Sigmoid colon (tissue), 7 donors: ENCODE data around the gene RTN4. TPM values are rescaled to one million over a fixed set of nuclear protein-coding genes. Genes with fewer than 3 reads are reported as not detected.

ENCODE experiments used
- DNase-seq: peaks from one replicate; pipeline ENCODE4 v3.0.0-alpha.2; 2019
- H3K27ac ChIP-seq, 4 donors: fragments of 200-600 bp; sonication (generic); one replicate each; pipeline ENCODE4 v1.5.1; 2016 to 2019; ENCODE audit warnings: mild to moderate bottlenecking in 1 of 4
- H3K27me3 ChIP-seq, 3 donors: fragments of 200-600 bp; sonication (generic); one replicate each; pipeline ENCODE4 v1.5.1; 2019; ENCODE audit warnings: mild to moderate bottlenecking in 1 of 3
- H3K36me3 ChIP-seq, 4 donors: fragments of 200-600 bp; sonication (generic); one replicate each; pipeline ENCODE4 v1.5.1; 2016 to 2019
- H3K4me1 ChIP-seq, 4 donors: fragments of 200-600 bp; sonication (generic); one replicate each; pipeline ENCODE4 v1.5.1; 2017 to 2019
- H3K4me3 ChIP-seq, 4 donors: fragments of 200-600 bp; sonication (generic); one replicate each; pipeline ENCODE4 v1.5.1; 2017 to 2019; ENCODE audit warnings: mild to moderate bottlenecking in 2 of 4, moderate library complexity in 1 of 4
- H3K9me3 ChIP-seq, 4 donors: fragments of 200-600 bp in 3 of 4; sonication (generic) in 3 of 4; one replicate each; pipeline versions ENCODE4 v1.5.1 to v1.6.1; 2013 to 2019
- EP300 ChIP-seq, 4 donors: sonication (generic); formaldehyde crosslinking; IDR thresholded peaks; one replicate each; pipeline ENCODE4 v1.6.1; 2017; ENCODE audit warnings: antibody characterized with exemption in 4 of 4
- POLR2A ChIP-seq, 2 donors: fragments of 450-650 bp; IDR thresholded peaks; one replicate each; pipeline ENCODE4 v1.6.1; 2016; ENCODE audit warnings: antibody characterized with exemption in 2 of 2, mild to moderate bottlenecking in 2 of 2, moderate library complexity in 2 of 2
- POLR2AphosphoS5 ChIP-seq, 4 donors: sonication (generic); formaldehyde crosslinking; IDR thresholded peaks; one replicate each; pipeline ENCODE4 v1.6.1; 2017; ENCODE audit warnings: antibody characterized with exemption in 4 of 4
- WGBS, 2 donors: extraction: QIAGEN DNeasy Blood & Tissue Kit; methylation state at CpG; one replicate each; pipeline ENCODE4 v1.1.7; 2013; 5-methylcytosine and 5-hydroxymethylcytosine counted together
- intact Hi-C: fragments of 100-400 bp; cut with DNase I; formaldehyde crosslinking; loops from one replicate; pipeline ENCODE4 v1.15.1; 2023
- polyA plus RNA-seq, 3 donors: library from polyadenylated mRNA; stranded (reverse); fragments of 200-250 nt; gene quantifications; one replicate each; pipeline ENCODE4 v1.2.3, GENCODE V29; 2013
- total RNA-seq, 4 donors: library from RNA; depleted of rRNA; stranded (reverse); fragments of >200 nt; gene quantifications; one replicate each; pipeline ENCODE4 v1.1.0, GENCODE V29; 2016
- TF ChIP-seq, protein P1 (sequence below), 4 experiments: fragments of 450-650 bp in 3 of 4; fragments of 200-600 bp in 1 of 4; IDR thresholded peaks; one replicate each; pipeline ENCODE4 v1.5.1; 2016 to 2019; ENCODE audit warnings: antibody characterized with exemption in 4 of 4, mild to moderate bottlenecking in 3 of 4, moderate library complexity in 2 of 4
- donor health status: healthy with polysubstance abuse.
- donor health status: Bipolar disorder and iron deficiency.
- donor health status: healthy.

Gene RTN4
- total and polyA plus RNA-seq, 7 donors = 54.1 to 264 (median 153) TPM

DNA sequence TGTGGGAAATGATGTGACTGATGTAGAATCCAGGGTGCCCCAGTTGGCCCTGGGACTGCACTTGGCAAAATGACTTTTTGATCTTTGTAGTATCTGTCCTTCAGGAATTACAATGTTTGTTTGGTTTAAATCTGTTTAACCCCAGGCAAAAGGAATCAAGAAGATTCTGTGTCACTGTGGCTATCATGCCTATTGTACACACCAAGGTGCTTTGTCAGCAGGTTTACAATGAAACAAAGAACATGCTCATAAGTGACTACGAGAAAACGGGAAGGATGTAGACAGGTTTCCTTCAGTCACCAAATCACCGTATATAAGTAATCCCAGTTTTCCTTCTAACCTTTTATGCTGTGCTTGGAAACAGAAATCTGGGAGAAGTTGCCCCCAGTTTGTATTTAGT, 109.5 kb downstream of the RTN4 start:
- H3K27ac ChIP-seq = no peak overlapping the region
- H3K27me3 ChIP-seq = no peaks in the 10 kb centered on the region
- TF ChIP-seq EP300 (IDR thresholded peaks at IDR 0.05) (no peak), POLR2AphosphoS5 (IDR thresholded peaks at IDR 0.05) (no peak), POLR2A (IDR thresholded peaks at IDR 0.05) (no peak)
- TF ChIP-seq, protein P1, sequence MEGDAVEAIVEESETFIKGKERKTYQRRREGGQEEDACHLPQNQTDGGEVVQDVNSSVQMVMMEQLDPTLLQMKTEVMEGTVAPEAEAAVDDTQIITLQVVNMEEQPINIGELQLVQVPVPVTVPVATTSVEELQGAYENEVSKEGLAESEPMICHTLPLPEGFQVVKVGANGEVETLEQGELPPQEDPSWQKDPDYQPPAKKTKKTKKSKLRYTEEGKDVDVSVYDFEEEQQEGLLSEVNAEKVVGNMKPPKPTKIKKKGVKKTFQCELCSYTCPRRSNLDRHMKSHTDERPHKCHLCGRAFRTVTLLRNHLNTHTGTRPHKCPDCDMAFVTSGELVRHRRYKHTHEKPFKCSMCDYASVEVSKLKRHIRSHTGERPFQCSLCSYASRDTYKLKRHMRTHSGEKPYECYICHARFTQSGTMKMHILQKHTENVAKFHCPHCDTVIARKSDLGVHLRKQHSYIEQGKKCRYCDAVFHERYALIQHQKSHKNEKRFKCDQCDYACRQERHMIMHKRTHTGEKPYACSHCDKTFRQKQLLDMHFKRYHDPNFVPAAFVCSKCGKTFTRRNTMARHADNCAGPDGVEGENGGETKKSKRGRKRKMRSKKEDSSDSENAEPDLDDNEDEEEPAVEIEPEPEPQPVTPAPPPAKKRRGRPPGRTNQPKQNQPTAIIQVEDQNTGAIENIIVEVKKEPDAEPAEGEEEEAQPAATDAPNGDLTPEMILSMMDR (IDR thresholded peaks at IDR 0.05) = no peak
- DNase-seq = no peak
- H3K36me3 ChIP-seq = no peaks in the 10 kb centered on the region
- peaks cover 0 to 6% (median 2%) of the 10 kb centered on the region in 4 donors for H3K9me3 ChIP-seq
- 77 to 80% methylated on average over 3 of the region's 3 CpGs for WGBS, 2 donors
- H3K4me1 ChIP-seq = peaks cover 0 to 2% (median 0%) of the 10 kb centered on the region in 4 donors
- no peak overlapping the region for H3K4me3 ChIP-seq
- intact Hi-C loops = no loop called here

DNA sequence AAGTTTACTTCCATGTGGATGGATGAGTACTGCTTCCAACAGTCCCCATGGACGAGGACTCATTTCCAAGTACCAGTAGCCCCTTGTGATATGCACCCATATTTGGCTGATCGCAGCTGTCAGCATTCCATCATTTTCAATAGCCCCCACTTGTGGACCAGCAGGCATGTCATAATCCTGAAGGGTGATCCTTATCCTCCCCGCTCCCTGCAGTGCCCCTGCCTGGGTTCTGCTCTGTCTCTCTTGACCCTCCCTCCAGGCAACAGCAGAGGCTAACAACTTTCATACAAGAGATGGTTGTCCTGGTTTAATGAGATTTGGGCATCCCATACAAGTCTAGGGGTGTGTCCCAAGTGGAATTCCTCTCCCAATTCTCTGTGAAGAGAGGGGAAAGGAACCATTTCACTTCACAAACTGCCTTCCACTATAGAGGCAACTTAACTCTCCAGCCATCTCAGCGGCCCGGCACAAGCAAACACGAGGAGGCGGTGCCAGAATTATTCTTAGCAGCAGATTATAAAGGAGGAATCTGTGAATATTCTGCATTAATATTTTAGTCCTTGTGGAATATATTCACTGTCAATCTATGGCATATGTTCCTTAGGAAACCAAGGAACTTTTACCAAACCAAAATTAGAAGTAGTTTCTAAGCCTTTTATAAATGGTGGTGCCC, 110.7 kb downstream of the RTN4 start:
- Histone ChIP-seq H3K27ac (no peak overlapping the region), H3K27me3 (no peaks in the 10 kb centered on the region), H3K9me3 (peaks cover 0 to 6% (median 2%) of the 10 kb centered on the region in 4 donors), H3K36me3 (no peaks in the 10 kb centered on the region), H3K4me1 (no peaks in the 10 kb centered on the region), H3K4me3 (no peak overlapping the region)
- no peak for DNase-seq
- no peak for TF ChIP-seq POLR2A (IDR thresholded peaks at IDR 0.05)
- TF ChIP-seq EP300 (IDR thresholded peaks at IDR 0.05) = no peak
- no peak for TF ChIP-seq POLR2AphosphoS5 (IDR thresholded peaks at IDR 0.05)
- TF ChIP-seq, protein P1 (IDR thresholded peaks at IDR 0.05) = no peak
- intact Hi-C loops = no loop called here
- WGBS, 2 donors = 92 to 96% methylated on average over 7 of the region's 7 CpGs

DNA sequence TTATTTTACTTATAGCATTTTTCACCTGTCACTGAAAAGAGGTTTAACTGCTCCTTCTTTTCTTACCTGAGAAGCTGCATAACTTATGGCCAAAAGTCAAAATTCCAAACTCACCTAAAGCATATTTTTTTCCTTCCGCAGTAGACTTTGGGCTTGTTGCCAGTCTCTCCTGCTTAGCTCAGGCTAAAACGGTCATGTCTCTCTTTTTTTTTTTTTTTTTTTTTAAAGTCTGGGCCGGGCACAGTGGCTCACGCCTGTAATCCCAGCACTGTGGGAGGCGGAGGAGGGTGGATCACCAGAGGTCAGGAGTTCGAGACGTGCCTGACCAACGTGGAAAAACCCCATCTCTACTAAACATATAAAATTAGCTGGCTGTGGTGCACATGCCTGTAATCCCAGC, 113.5 kb downstream of the RTN4 start:
- TF ChIP-seq, protein P1 (IDR thresholded peaks at IDR 0.05) = no peak
- TF ChIP-seq EP300 (IDR thresholded peaks at IDR 0.05) = no peak
- no peak for TF ChIP-seq POLR2A (IDR thresholded peaks at IDR 0.05)
- no peak for TF ChIP-seq POLR2AphosphoS5 (IDR thresholded peaks at IDR 0.05)
- no peaks in the 10 kb centered on the region for H3K27me3 ChIP-seq
- no peaks in the 10 kb centered on the region for H3K36me3 ChIP-seq
- WGBS, 2 donors = 88 to 92% methylated on average over 8 of the region's 8 CpGs
- no peak overlapping the region for H3K27ac ChIP-seq
- H3K4me3 ChIP-seq = no peak overlapping the region
- no peak for DNase-seq
- H3K9me3 ChIP-seq = peaks cover 0 to 6% (median 2%) of the 10 kb centered on the region in 4 donors
- intact Hi-C loops = no loop called here
- no peaks in the 10 kb centered on the region for H3K4me1 ChIP-seq

DNA sequence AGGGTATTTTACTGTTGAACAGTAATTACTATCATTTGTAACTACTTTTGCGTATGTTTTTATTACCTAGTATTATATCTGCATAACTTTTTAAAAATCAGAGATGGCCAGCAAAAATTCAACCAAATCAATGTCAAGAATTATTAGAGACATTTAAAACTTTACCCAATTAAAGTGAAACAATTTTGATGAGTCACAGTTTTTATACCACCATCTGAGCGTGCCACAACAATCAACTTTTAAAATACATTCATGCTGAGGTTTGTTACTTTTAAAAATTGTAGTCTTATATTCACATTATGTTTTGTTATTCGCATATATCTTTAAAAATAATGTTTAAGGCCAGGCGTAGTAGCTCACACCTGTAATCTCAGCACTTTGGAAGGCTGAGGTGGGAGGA, 114.9 kb downstream of the RTN4 start:
- Histone ChIP-seq H3K27ac (no peak overlapping the region), H3K4me1 (no peaks in the 10 kb centered on the region), H3K9me3 (peaks cover 0 to 6% (median 2%) of the 10 kb centered on the region in 4 donors), H3K36me3 (no peaks in the 10 kb centered on the region), H3K4me3 (no peak overlapping the region), H3K27me3 (no peaks in the 10 kb centered on the region)
- WGBS, 2 donors = 91 to 93% methylated on average over 4 of the region's 4 CpGs
- intact Hi-C loops = no loop called here
- TF ChIP-seq POLR2A (IDR thresholded peaks at IDR 0.05) = no peak
- TF ChIP-seq, protein P1 (IDR thresholded peaks at IDR 0.05) = no peak
- no peak for TF ChIP-seq EP300 (IDR thresholded peaks at IDR 0.05)
- no peak for TF ChIP-seq POLR2AphosphoS5 (IDR thresholded peaks at IDR 0.05)
- no peak for DNase-seq

DNA sequence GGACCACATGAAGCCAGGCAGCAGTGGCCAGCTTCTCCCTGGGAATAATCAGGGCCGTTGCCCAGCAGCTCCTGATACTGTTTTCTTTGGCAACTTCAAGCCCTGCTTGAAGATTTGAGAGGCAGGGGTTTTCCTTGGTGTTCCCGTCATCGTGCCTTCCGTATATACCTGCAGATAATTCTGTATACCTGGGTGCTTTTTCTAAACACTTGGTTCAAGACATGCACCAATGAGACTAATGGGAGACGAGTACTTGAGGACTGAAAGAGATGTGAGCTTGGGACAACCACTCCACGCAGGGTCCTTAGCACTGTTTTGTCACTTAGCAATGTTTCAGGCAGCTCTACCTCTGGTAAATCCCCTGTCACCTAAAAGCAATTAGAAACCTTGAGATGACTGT, 118.8 kb downstream of the RTN4 start:
- H3K4me3 ChIP-seq = no peak overlapping the region
- intact Hi-C loops = no loop called here

More for the DNA sequence above, 118.8 kb downstream of the RTN4 start:
- TF ChIP-seq POLR2AphosphoS5 (IDR thresholded peaks at IDR 0.05) = no peak
- TF ChIP-seq POLR2A (IDR thresholded peaks at IDR 0.05) = no peak
- TF ChIP-seq, protein P1 (IDR thresholded peaks at IDR 0.05) = no peak
- TF ChIP-seq EP300 (IDR thresholded peaks at IDR 0.05) = no peak
- WGBS, 2 donors = 95 to 96% methylated on average over 6 of the region's 6 CpGs
- Histone ChIP-seq H3K27ac (no peak overlapping the region), H3K27me3 (no peaks in the 10 kb centered on the region), H3K36me3 (no peaks in the 10 kb centered on the region), H3K4me1 (no peaks in the 10 kb centered on the region), H3K9me3 (no peaks in the 10 kb centered on the region)
- DNase-seq = no peak
